ENCODE data around the gene DNM3.
"Not testable (repeated sequence)": the region's sequence is repeated elsewhere in the genome, so short reads cannot be mapped to it uniquely, and the experiment has no call there.

Gene DNM3

GRCh38 chr1:172003766-172004530 is 162.7 kb downstream of the DNM3 start:
- in situ Hi-C loops (cut with HindIII; ENCODE audit: low sequenced_read_pairs): loop anchor here (10.0 kb wide), 2 partner anchors 401 to 661 kb away; no protein-coding TSS in a partner anchor

DNA sequence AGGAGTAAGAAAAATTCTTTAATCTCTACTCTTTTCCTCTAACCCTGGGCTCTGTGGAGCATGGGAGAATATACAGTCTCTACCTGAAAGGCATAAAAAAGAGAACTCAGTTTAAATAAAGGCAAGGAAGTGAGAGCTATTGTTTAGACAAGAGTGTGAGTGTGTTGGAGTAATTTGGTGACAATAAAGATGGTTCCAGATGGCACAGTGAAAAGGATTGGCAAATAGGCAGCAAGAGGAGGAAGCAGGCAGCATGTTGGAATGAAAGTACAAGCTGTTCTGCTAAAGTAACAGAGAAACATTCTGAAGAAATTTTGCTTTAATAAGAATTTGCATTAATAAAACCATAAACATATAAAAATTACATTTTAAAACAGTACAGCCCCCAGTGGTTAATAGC is 163.4 kb downstream of the DNM3 start:
- in situ Hi-C loops (cut with HindIII; ENCODE audit: low sequenced_read_pairs): loop anchor here (10.0 kb wide), 2 partner anchors 400 to 660 kb away; no protein-coding TSS in a partner anchor

GRCh38 chr1:172005856-172006255 is 164.6 kb downstream of the DNM3 start:
- in situ Hi-C loops (cut with HindIII; ENCODE audit: low sequenced_read_pairs): loop anchor here (10.0 kb wide), 2 partner anchors 399 to 659 kb away; no protein-coding TSS in a partner anchor

GRCh38 chr1:172006660-172007059 is 165.4 kb downstream of the DNM3 start:
- in situ Hi-C loops (cut with HindIII; ENCODE audit: low sequenced_read_pairs): loop anchor here (10.0 kb wide), 2 partner anchors 398 to 658 kb away; no protein-coding TSS in a partner anchor

DNA sequence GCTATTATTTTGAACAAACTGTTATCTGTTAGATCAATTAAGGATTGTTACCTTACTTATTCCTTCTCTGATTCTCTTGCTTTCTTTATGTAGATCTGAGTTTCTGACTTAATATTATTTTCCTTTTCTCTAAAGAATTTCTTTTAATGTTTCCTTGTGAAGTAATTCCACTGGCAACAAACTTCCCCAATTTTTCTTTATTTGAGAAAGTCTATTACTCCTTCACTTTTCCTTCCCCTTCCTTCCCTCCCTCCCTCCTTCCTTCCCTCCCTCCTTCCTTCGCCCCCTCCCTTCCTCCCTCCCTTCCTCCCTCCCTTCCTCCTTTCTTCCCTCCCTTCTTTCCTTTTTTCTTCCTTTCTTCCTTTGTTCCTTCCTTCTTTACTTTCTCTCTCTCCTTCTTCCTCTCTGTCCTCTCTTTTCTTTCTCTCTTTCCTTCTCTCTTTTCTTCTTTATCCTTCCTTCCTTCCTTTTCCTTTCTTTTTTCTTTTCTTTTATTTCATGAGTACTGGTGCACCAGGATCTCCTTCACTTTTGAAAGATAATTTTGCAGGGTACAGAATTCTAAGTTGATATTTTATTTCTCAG is 177.5 kb downstream of the DNM3 start:
- in situ Hi-C loops (cut with HindIII; ENCODE audit: low sequenced_read_pairs): loop anchor here (5.0 kb wide), 1 partner anchor 188 kb away; no protein-coding TSS in a partner anchor

DNA sequence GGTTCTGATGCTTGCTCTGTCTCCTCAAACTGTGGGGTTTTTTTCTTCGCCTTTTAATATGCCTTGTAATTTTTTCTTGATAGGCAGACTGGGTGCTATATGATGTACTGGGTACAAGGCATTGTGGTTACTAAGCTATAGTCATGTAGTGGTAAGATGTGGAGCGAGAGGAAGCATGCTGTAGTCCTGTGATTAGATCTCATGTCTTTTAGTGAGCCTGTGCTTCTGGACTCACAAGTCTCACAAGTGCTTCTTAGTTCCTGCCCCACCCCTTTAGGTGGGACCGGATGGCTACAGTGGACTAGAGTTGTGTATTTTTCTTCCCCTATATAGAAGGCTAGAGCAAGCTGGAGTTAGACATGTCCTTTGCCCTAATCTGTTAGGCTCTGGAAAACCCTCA is 178.7 kb downstream of the DNM3 start:
- in situ Hi-C loops (cut with HindIII; ENCODE audit: low sequenced_read_pairs): loop anchor here (5.0 kb wide), 1 partner anchor 187 kb away; no protein-coding TSS in a partner anchor

DNA sequence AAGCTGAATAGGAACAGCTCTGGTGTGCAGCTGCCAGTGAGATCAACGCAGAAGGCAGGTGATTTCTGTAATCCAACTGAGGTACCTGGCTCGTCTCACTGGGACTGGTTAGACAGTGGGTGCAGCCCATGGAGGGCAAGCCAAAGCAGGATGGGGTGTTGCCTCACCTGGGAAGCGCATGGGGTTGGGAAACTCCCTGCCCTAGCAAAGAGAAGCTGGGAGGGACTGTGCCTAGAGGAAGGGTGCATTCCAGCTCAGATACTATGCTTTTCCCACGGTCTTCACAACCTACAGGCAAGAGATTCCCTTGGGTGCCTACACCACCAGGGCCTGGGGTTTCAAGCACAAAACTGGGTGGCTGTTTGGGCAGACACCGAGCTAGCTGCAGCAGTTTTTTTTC is 183.2 kb downstream of the DNM3 start:
- in situ Hi-C loops (cut with HindIII; ENCODE audit: low sequenced_read_pairs): no loop called here

- in situ Hi-C loops (cut with HindIII; ENCODE audit: low sequenced_read_pairs): not testable (repeated sequence)
These were observed 183.8 kb downstream of the DNM3 start for GRCh38 chr1:172024944-172025738.

- in situ Hi-C loops (cut with HindIII; ENCODE audit: low sequenced_read_pairs): no loop called here
These were observed 199.2 kb downstream of the DNM3 start for GRCh38 chr1:172040466-172040865.

- in situ Hi-C loops (cut with HindIII; ENCODE audit: low sequenced_read_pairs): no loop called here
These were observed 199.8 kb downstream of the DNM3 start for GRCh38 chr1:172041102-172041501.

GRCh38 chr1:172041742-172042141 is 200.4 kb downstream of the DNM3 start:
- in situ Hi-C loops (cut with HindIII; ENCODE audit: low sequenced_read_pairs): no loop called here

DNA sequence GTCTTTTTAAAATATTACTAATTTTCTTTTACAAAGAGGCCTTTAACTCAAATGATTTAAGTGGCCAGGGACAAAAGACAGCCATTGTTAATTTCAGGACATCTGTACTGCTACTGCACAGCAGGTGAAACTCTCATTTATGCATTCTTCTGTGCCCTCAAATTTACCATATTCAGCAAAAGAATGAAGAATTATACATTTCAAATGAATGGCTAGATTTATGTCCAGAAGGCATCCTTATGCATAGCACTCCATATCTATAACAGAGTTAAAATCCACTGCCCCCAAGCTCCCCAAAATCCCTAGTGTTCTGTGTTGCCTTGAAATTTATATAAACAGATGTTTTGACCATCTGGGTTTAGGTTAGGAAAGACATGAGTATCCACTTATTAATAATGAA is 202.6 kb downstream of the DNM3 start:
- in situ Hi-C loops (cut with HindIII; ENCODE audit: low sequenced_read_pairs): no loop called here

GRCh38 chr1:172051898-172052297 is 210.6 kb downstream of the DNM3 start:
- in situ Hi-C loops (cut with HindIII; ENCODE audit: low sequenced_read_pairs): no loop called here

GRCh38 chr1:172054172-172054571 is 212.9 kb downstream of the DNM3 start:
- in situ Hi-C loops (cut with HindIII; ENCODE audit: low sequenced_read_pairs): no loop called here

DNA sequence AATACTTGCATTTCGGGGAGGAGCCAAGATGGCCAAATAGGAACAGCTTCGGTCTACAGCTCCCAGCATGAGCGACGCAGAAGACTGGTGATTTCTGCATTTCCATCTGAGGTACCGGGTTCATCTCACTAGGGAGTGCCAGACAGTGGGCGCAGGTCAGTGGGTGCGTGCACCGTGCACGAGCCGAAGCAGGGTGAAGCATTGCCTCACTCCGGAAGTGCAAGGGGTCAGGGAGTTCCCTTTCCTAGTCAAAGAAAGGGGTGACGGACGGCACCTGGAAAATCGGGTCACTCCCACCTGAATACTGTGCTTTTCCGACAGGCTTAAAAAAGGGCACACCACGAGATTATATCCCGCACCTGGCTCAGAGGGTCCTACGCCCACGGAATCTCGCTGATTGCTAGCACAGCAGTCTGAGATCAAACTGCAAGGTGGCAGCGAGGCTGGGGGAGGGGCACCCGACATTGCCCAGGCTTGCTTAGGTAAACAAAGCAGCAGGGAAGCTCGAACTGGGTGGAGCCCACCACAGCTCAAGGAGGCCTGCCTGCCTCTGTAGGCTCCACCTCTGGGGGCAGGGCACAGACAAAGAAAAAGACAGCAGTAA is 214.6 kb downstream of the DNM3 start:
- in situ Hi-C loops (cut with HindIII; ENCODE audit: low sequenced_read_pairs): not testable (repeated sequence)

- in situ Hi-C loops (cut with HindIII; ENCODE audit: low sequenced_read_pairs): no loop called here
These were observed 227.0 kb downstream of the DNM3 start for GRCh38 chr1:172068334-172068733.

DNA sequence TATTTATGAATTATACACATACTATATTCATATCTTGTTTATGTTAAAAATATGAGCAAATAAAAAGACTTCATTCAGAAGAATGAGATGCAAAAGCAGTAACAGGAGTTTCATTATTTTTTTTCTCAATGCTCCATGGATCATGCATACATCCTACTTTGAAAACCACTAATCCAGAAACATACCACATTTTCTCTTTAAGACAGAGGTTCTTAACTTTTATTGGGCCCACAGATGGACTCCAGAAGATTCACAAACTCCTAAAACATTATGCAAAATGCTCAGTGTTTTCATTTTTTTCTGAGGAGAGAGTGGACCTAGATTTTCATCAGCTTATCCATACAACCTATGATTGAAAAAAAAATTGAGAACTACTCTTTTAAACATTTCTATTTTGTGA is 227.8 kb downstream of the DNM3 start:
- in situ Hi-C loops (cut with HindIII; ENCODE audit: low sequenced_read_pairs): no loop called here

- in situ Hi-C loops (cut with HindIII; ENCODE audit: low sequenced_read_pairs): no loop called here
These were observed 228.2 kb downstream of the DNM3 start for GRCh38 chr1:172069534-172069933.

GRCh38 chr1:172070055-172070454 is 228.8 kb downstream of the DNM3 start:
- in situ Hi-C loops (cut with HindIII; ENCODE audit: low sequenced_read_pairs): no loop called here

DNA sequence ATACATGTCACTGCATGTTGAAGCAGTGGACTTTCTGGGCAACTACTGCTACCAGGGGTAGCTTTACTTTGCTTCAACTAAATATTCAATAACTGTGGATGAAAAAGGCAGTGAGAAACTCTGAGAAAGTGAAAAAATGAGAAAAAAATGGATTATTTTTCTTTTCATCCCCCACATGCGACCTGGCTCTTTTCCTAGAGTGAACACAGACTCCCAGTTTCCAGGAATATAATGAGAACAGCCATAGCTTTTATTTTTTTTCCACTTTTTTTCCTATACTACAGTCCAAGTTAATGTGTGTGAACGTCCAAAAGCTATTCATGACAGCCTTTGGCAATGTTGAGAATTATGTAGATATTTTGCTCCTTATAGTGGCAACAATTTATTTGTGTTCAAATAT is 230.4 kb downstream of the DNM3 start:
- in situ Hi-C loops (cut with HindIII; ENCODE audit: low sequenced_read_pairs): no loop called here

- in situ Hi-C loops (cut with HindIII; ENCODE audit: low sequenced_read_pairs): not testable (repeated sequence)
These were observed 238.6 kb downstream of the DNM3 start for GRCh38 chr1:172079859-172080258.
